ENCODE measurements around the gene BCAM.

The BCAM gene

DNA sequence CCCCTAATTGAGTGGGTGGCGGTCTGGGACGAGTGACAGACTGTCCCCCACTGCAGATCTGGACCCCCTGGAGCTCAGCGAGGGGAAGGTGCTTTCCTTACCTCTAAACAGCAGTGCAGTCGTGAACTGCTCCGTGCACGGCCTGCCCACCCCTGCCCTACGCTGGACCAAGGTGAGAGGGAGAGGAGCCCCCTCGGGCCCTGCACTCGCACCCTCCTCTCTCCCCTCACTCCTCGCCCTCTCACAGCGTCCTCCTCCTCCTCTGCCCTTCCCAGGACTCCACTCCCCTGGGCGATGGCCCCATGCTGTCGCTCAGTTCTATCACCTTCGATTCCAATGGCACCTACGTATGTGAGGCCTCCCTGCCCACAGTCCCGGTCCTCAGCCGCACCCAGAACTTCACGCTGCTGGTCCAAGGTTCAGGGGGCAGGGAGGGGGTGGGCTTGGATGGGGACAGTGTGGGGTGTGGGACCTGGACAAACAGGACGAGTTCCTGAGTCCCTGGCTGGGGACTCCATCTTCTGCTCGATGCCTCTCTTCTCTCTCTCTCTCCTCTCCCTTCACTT is 9.6 kb downstream of the BCAM start:
- TF ChIP-seq GATA3 (IDR thresholded peaks at IDR 0.05; ENCODE audit: low read depth, low read length) (no peak), GATA2 (IDR thresholded peaks at IDR 0.05; ENCODE audit: low read depth, low read length) (no peak)

DNA sequence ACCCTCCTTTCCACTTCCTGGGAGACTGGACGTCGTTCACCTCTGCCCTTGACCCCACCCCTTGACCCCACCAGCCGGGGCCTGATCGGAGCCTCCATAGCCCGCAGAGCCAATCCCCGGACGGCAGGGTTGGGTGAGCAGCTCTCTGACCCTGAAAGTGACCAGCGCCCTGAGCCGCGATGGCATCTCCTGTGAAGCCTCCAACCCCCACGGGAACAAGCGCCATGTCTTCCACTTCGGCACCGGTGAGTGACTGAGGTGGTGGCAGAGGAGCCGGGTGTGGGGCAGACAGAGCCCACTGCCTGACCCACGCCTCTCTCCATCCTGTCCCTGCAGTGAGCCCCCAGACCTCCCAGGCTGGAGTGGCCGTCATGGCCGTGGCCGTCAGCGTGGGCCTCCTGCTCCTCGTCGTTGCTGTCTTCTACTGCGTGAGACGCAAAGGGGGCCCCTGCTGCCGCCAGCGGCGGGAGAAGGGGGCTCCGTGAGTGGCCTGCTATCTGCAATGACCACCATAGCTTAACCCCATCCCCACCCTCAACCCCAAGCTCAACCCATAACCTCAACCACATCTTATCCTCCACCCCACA is 10.4 kb downstream of the BCAM start:
- TF ChIP-seq GATA3 (IDR thresholded peaks at IDR 0.05; ENCODE audit: low read depth, low read length) (no peak), GATA2 (IDR thresholded peaks at IDR 0.05; ENCODE audit: low read depth, low read length) (no peak)

- no peak for TF ChIP-seq GATA3 (IDR thresholded peaks at IDR 0.05; ENCODE audit: low read depth, low read length)
- no peak for TF ChIP-seq GATA2 (IDR thresholded peaks at IDR 0.05; ENCODE audit: low read depth, low read length)
Observed at GRCh38 chr19:44820648-44821609, 12.0 kb downstream of the BCAM start.

DNA sequence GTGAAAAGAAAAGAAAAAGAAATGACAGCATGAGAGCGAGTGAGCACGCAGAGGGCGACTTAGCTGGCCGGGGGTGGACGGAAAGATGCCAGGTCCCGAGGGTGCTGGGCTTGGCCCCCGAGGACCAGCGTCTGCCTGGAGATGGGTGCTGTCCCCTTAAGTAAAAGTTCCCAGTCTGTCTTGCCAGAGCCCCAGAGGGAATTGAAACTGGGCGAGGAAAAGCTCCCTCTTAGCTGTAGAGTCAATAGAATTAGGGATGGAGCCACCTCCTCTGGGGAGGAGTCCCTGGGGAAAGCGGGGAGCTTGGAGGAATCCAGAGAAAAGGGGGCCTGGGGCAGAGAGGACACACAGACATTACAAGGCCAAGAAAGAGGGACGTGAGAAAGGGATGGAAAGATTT is 13.3 kb downstream of the BCAM start:
- TF ChIP-seq GATA3 (IDR thresholded peaks at IDR 0.05; ENCODE audit: low read depth, low read length), result no peak
- TF ChIP-seq GATA2 (IDR thresholded peaks at IDR 0.05; ENCODE audit: low read depth, low read length), result no peak

- TF ChIP-seq GATA2 (IDR thresholded peaks at IDR 0.05; ENCODE audit: low read depth, low read length), result no peak
- no peak for TF ChIP-seq GATA3 (IDR thresholded peaks at IDR 0.05; ENCODE audit: low read depth, low read length)
Observed at GRCh38 chr19:44822670-44823372, 13.9 kb downstream of the BCAM start.

- TF ChIP-seq GATA2 (IDR thresholded peaks at IDR 0.05; ENCODE audit: low read depth, low read length) (no peak), GATA3 (IDR thresholded peaks at IDR 0.05; ENCODE audit: low read depth, low read length) (no peak)
Observed at GRCh38 chr19:44823373-44823698, 14.4 kb downstream of the BCAM start.

GRCh38 chr19:44824761-44825160 is 15.9 kb downstream of the BCAM start:
- TF ChIP-seq GATA3 (IDR thresholded peaks at IDR 0.05; ENCODE audit: low read depth, low read length) (no peak), GATA2 (IDR thresholded peaks at IDR 0.05; ENCODE audit: low read depth, low read length) (no peak)

DNA sequence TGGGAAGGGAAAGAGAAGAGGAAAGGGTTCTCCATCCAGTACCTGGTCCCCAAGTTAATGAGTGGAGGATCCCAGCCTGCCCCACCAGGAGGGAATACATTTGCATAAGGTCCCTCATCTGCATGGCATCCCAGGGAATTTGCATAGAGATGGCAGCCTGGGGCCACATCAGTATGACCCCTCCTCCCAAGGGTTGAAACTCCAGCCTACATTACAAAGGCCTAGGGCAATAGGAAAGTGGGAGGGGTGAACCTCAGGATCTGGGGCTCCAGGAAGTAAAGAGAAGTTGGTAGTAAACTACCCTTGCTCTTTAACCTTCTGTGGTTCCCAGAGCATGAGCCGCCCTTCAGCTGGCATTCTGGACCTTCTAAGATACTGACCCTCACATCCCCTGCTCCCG is 30.4 kb downstream of the BCAM start:
- no peak for TF ChIP-seq GATA2 (IDR thresholded peaks at IDR 0.05; ENCODE audit: low read depth, low read length)
- TF ChIP-seq GATA3 (IDR thresholded peaks at IDR 0.05; ENCODE audit: low read depth, low read length), result no peak

- TF ChIP-seq GATA2 (IDR thresholded peaks at IDR 0.05; ENCODE audit: low read depth, low read length) (no peak), GATA3 (IDR thresholded peaks at IDR 0.05; ENCODE audit: low read depth, low read length) (no peak)
Observed at GRCh38 chr19:44840811-44841210, 31.9 kb downstream of the BCAM start.

DNA sequence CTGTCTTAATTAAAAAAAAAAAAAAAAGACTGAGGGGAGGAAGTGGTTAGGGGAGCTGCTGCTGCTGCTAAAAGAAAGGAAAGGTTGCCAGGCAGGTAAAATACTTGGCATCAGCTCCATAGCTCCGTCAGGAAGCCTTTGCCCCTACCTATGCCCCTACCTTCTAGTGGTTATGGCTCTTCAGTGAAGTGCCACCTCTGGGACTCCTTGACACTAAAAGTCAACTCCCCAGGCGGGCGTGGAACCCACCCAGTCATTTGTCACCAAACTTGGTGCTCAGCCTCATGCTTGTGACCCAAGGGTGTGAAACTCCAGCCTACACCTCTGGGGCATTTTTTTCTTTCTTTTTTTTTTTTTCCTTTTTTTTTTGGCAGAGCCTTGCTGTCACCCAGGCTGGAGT is 32.3 kb downstream of the BCAM start:
- TF ChIP-seq GATA3 (IDR thresholded peaks at IDR 0.05; ENCODE audit: low read depth, low read length), result no peak
- TF ChIP-seq GATA2 (IDR thresholded peaks at IDR 0.05; ENCODE audit: low read depth, low read length), result no peak

- TF ChIP-seq GATA3 (IDR thresholded peaks at IDR 0.05; ENCODE audit: low read depth, low read length), result no peak
- TF ChIP-seq GATA2 (IDR thresholded peaks at IDR 0.05; ENCODE audit: low read depth, low read length), result no peak
Observed at GRCh38 chr19:44845286-44845611, 36.3 kb downstream of the BCAM start.

DNA sequence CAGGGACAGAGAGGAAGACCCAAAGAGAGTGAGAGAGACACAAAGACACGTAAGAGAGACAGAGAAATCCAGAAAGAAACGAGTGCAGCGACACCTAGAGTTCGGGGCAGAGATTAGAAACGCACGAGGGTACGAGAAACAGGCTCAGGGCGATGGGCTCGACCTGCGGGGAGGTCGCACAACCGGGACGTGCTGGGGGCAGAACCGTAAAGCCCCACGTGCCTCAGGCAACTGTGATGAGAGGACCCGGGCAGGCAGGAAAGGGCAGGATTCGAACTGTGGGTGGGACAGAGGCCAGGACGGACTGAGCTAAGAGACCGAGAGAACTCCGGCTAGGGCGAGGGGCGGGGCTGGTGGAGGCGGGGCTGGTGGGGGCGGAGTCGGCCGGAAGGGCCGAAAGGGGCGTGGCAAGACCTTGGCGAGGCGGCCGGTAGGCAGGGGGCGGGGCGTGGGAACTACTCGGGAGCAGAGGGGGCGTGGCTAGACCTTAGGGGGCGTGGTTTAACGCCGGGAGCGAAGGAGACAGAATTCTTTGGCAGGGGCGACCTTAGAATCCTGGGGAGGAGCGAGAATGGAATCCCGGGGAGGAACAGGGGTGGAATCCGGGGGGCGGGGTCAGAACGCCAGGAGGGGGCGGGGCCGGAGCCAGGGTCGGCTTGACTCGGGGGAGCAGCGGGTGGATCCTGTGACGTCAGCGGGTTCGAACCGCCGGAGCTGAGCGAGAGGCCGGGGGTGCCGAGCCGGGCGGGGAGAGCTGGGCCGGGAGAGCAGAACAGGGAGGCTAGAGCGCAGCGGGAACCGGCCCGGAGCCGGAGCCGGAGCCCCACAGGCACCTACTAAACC is 36.9 kb downstream of the BCAM start, which contains the start of gene NECTIN2:
TSS of gene NECTIN2 (plus strand) at position 686 of the 843 bp plus-strand sequence. CDS start 229 bp downstream, outside the sequence.
- no peak for TF ChIP-seq GATA2 (IDR thresholded peaks at IDR 0.05; ENCODE audit: low read depth, low read length)
- TF ChIP-seq GATA3 (IDR thresholded peaks at IDR 0.05; ENCODE audit: low read depth, low read length), result no peak

- TF ChIP-seq GATA2 (IDR thresholded peaks at IDR 0.05; ENCODE audit: low read depth, low read length) (no peak), GATA3 (IDR thresholded peaks at IDR 0.05; ENCODE audit: low read depth, low read length) (no peak)
Observed at GRCh38 chr19:44846455-44847143, 37.7 kb downstream of the BCAM start.
